Brain microvascular endothelial cell (primary cell): ENCODE data around the gene MEGF11.

Experiments
- DNase-seq: peaks from one replicate; pipeline ENCODE4 v3.0.0-alpha.2; 2020
- H3K27ac ChIP-seq: fragments of 250-450 bp; sonication (Bioruptor Pico); 2 replicates; pipeline ENCODE4 v1.5.1; 2020; ENCODE audit warnings: mild to moderate bottlenecking, moderate library complexity
- H3K27me3 ChIP-seq: fragments of 250-450 bp; sonication (Bioruptor Pico); replicated peaks from 2 replicates; pipeline ENCODE4 v1.5.1; 2020; ENCODE audit warnings: mild to moderate bottlenecking
- H3K36me3 ChIP-seq: fragments of 250-450 bp; sonication (Bioruptor Pico); replicated peaks from 2 replicates; pipeline ENCODE4 v1.5.1; 2020; ENCODE audit warnings: mild to moderate bottlenecking
- H3K4me3 ChIP-seq: 2 replicates; pipeline ENCODE4 v1.5.1; 2011; ENCODE audit warnings: low read depth, mild to moderate bottlenecking, control low read depth, low read length, moderate library complexity
- CTCF ChIP-seq: IDR thresholded peaks from 2 replicates; pipeline ENCODE4 v1.5.1; 2011; ENCODE audit warnings: low read depth, mild to moderate bottlenecking, moderate library complexity, low read length, control low read depth, inconsistent platforms; ENCODE audit errors: missing control alignments
- in situ Hi-C: cut with HindIII; loops from 2 replicates; pipeline ENCODE4 v1.10.0; 2017; ENCODE audit warnings: low sequenced_read_pairs, low pct_ligation_motif_present

The MEGF11 gene

GRCh38 chr15:66038387-66039116 lies 215.0 kb downstream of the MEGF11 start:
- in situ Hi-C loops: no loop called here
- H3K27me3 ChIP-seq: peaks cover 36% of the 10 kb centered on the region
- no peak for DNase-seq
- no peaks in the 10 kb centered on the region for H3K36me3 ChIP-seq
- TF ChIP-seq CTCF: no peak
- no peak overlapping the region for H3K27ac ChIP-seq
- H3K4me3 ChIP-seq: no peak overlapping the region

- no peak for DNase-seq
- Histone ChIP-seq H3K36me3 (no peaks in the 10 kb centered on the region), H3K27ac (no peak overlapping the region), H3K27me3 (peaks cover 36% of the 10 kb centered on the region), H3K4me3 (no peak overlapping the region)
- in situ Hi-C loops: no loop called here
- no peak for TF ChIP-seq CTCF
These were observed 216.7 kb downstream of the MEGF11 start for GRCh38 chr15:66036859-66037258.

GRCh38 chr15:66035901-66036300 lies 217.6 kb downstream of the MEGF11 start:
- no peak for DNase-seq
- Histone ChIP-seq H3K27ac (no peak overlapping the region), H3K36me3 (no peaks in the 10 kb centered on the region), H3K4me3 (no peak overlapping the region), H3K27me3 (peaks cover 31% of the 10 kb centered on the region)
- no peak for TF ChIP-seq CTCF
- in situ Hi-C loops: no loop called here

GRCh38 chr15:66033143-66033542 lies 220.4 kb downstream of the MEGF11 start:
- DNase-seq: no peak
- H3K27me3 ChIP-seq: peaks cover 10% of the 10 kb centered on the region
- in situ Hi-C loops: no loop called here
- no peak overlapping the region for H3K4me3 ChIP-seq
- no peak overlapping the region for H3K27ac ChIP-seq
- no peak for TF ChIP-seq CTCF
- H3K36me3 ChIP-seq: no peaks in the 10 kb centered on the region

GRCh38 chr15:66032006-66032405 lies 221.5 kb downstream of the MEGF11 start:
- in situ Hi-C loops: no loop called here
- Histone ChIP-seq H3K36me3 (no peaks in the 10 kb centered on the region), H3K27ac (no peak overlapping the region), H3K4me3 (no peak overlapping the region), H3K27me3 (peaks cover 4% of the 10 kb centered on the region)
- TF ChIP-seq CTCF: no peak
- no peak for DNase-seq

GRCh38 chr15:66030650-66031049 lies 222.9 kb downstream of the MEGF11 start:
- no peak for DNase-seq
- Histone ChIP-seq H3K27me3 (peaks cover 3% of the 10 kb centered on the region), H3K27ac (no peak overlapping the region), H3K4me3 (no peak overlapping the region), H3K36me3 (no peaks in the 10 kb centered on the region)
- in situ Hi-C loops: no loop called here
- TF ChIP-seq CTCF: no peak
